A549 treated with CpdA at 1 μM for 4 hours (cell line): ENCODE measurements around the gene PCMTD2. TPM values are rescaled to one million over a fixed set of nuclear protein-coding genes. Genes with fewer than 3 reads are reported as not detected.

Experiments
- total RNA-seq: library from RNA; stranded (reverse); fragments of 200-300 nt; extraction: Qiagen RNA extraction; gene quantifications from 5 replicates; pipeline ENCODE4 v1.2.3, GENCODE V29; 2022; ENCODE audit warnings: low read depth

The PCMTD2 gene
- 9.8 to 16.4 TPM (median 13.0 TPM) in 5 replicates for total RNA-seq

DNA sequence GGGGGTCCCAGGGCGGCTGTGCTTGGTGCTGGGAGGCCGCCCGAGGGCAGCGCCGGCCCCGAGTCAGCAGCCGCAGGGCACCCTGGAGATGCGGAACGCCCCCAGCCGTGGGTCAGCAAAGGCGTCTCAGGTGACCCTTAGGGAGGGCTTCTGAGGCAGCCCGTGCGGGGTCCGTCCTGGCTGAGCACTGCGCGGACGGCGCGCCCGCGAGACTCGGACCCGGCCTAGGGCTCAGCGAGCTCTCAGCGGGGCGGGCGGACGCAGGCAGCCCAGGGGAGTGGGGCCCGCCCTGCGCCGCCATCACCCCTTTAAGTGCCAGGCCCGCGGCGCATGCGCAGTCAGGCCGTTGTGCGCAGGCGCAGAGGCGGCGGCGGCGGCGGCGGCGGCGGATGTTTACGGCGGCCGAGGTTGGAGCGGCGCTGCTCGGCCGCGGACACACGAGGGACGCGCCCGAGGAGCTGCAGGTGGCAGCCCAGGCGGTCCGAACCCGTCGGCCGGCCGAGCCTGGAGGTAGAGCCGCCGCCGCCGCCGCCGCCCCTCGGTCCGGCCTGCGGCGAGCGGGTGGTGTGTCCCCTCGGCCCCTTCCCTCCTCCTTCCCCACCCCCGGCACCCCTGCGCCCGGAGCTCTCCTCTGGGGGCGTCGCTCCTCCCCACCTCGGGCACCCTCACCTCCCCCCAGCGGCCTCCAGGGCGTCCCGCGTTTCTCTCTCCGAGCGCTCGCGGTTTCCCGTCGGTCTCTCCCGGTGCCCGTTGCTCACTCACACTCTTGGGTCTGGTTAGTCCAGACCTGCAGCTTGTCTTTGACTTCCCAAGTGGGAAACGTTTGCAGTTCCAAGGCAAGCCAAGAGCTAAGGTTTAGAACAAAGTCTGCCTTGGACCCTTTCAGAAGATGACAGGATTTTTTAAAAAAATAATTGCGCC lies at the start of gene PCMTD2:
PCMTD2 (plus strand) TSS at position 388 of the 921 bp plus-strand sequence. CDS start 4,218 bp downstream, outside the sequence.

Other genes starting within 250 kb of the PCMTD2 start
- 0.16 to 0.57 TPM (median 0.37 TPM) in 5 replicates for gene C20orf204, start 219.6 kb upstream of the PCMTD2 start, total RNA-seq
- gene SOX18, start 206.1 kb upstream of the PCMTD2 start, total RNA-seq: 0.58 to 2.3 TPM (median 2.2 TPM) in 5 replicates
- gene TCEA2, start 192.6 kb upstream of the PCMTD2 start, total RNA-seq: 32.0 to 50.8 TPM (median 45.4 TPM) in 5 replicates
- gene RGS19, start 176.2 kb upstream of the PCMTD2 start, total RNA-seq: 13.7 to 27.6 TPM (median 23.8 TPM) in 5 replicates
- gene OPRL1, start 175.7 kb upstream of the PCMTD2 start, total RNA-seq: 0.44 to 0.76 TPM (median 0.57 TPM) in 5 replicates
- 0.72 to 1.5 TPM (median 1.4 TPM) in 5 replicates for gene LKAAEAR1, start 171.3 kb upstream of the PCMTD2 start, total RNA-seq
- gene NPBWR2, start 148.2 kb upstream of the PCMTD2 start, total RNA-seq: not detected in 5 replicates
- gene MYT1, start 91.3 kb upstream of the PCMTD2 start, total RNA-seq: 0.05 to 0.27 TPM (median 0.09 TPM) in 4 of 5 replicates, not detected in the other